HL-60 (cell line): ENCODE measurements around the gene FGF4.

Experiments used
- DNase-seq, 2 experiments: peaks; one replicate each; pipeline ENCODE4 v3.0.0-alpha.2; 2010 to 2020; ENCODE audit warnings: low read depth in 1 of 2, low spot score in 1 of 2
- H3K27ac ChIP-seq: fragments of 250-450 bp; sonication (Bioruptor Pico); replicated peaks from 2 replicates; pipeline ENCODE4 v1.5.1; 2020; ENCODE audit warnings: mild to moderate bottlenecking, moderate library complexity
- H3K27me3 ChIP-seq: fragments of 250-450 bp; sonication (Bioruptor Pico); 2 replicates; pipeline ENCODE4 v1.5.1; 2021; ENCODE audit warnings: mild to moderate bottlenecking, moderate library complexity; ENCODE audit not compliant: insufficient read depth, poor library complexity, severe bottlenecking
- H3K4me3 ChIP-seq: replicated peaks from 2 replicates; pipeline ENCODE4 v1.5.1; 2011; ENCODE audit warnings: mild to moderate bottlenecking, control low read depth, low read length; ENCODE audit not compliant: insufficient read depth
- CTCF ChIP-seq: IDR thresholded peaks from one replicate; pipeline ENCODE4 v1.5.1; 2011; ENCODE audit warnings: low read length, control low read depth, inconsistent platforms; ENCODE audit not compliant: insufficient read depth
- GABPA ChIP-seq: IDR thresholded peaks from 2 replicates; pipeline ENCODE4 v1.6.1; 2012; ENCODE audit warnings: low read depth
- POLR2AphosphoS5 ChIP-seq: IDR thresholded peaks from 2 replicates; pipeline ENCODE4 v1.6.1; 2012; ENCODE audit warnings: low read depth
- REST ChIP-seq: IDR thresholded peaks from 2 replicates; pipeline ENCODE4 v1.6.1; 2012; ENCODE audit warnings: low read depth; ENCODE audit not compliant: insufficient replicate concordance
- SPI1 ChIP-seq: IDR thresholded peaks from 2 replicates; pipeline ENCODE4 v1.6.1; 2012; ENCODE audit warnings: low read depth, mild to moderate bottlenecking, borderline replicate concordance

FGF4 gene

GRCh38 chr11:69726019-69726418 is 49.1 kb downstream of the FGF4 start:
- Histone ChIP-seq H3K27ac (no peak overlapping the region), H3K27me3 (peaks cover 14% of the 10 kb centered on the region), H3K4me3 (no peak overlapping the region)
- DNase-seq: no peak
- TF ChIP-seq SPI1 (no peak), REST (no peak), CTCF (no peak)

- DNase-seq: no peak
- Histone ChIP-seq H3K27ac (no peak overlapping the region), H3K27me3 (peaks cover 27% of the 10 kb centered on the region), H3K4me3 (no peak overlapping the region)
- no peak for TF ChIP-seq SPI1
- no peak for TF ChIP-seq GABPA
- no peak for TF ChIP-seq POLR2AphosphoS5
- TF ChIP-seq CTCF: no peak
- TF ChIP-seq REST: no peak
Observed at GRCh38 chr11:69721745-69722144, 53.4 kb downstream of the FGF4 start.

- no peak for DNase-seq
- Histone ChIP-seq H3K27me3 (peaks cover 27% of the 10 kb centered on the region), H3K4me3 (no peak overlapping the region), H3K27ac (no peak overlapping the region)
- TF ChIP-seq SPI1 (no peak), REST (no peak), CTCF (no peak)
Observed at GRCh38 chr11:69721106-69721505, 54.0 kb downstream of the FGF4 start.
